Measurements from ENCODE around the gene PIGS. TPM values are rescaled to one million over a fixed set of nuclear protein-coding genes. Genes with fewer than 3 reads are reported as not detected.

Gene PIGS
- total RNA-seq, 1 donor: 26.9 TPM

DNA sequence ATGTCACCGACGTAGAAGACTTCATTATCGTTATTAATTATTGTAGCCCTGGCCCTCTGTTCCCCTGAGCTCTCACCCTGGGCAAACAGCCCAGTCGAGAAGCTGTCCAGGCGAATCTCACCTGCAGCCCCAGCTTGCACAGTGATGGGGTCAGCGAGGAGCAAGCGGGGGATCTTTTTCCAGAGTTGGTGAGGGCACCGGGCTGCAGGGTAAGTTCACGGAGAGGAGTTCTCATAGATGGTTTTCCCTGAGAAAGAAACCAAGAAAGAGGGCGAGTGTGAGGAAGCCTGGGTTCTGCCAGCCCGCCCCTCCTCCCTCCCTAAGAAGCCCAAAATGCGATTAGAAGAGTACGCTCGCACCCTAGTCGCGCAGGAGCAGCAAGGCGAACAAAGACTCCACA, 27.1 kb upstream of the PIGS start:
- TF ChIP-seq, protein P1, sequence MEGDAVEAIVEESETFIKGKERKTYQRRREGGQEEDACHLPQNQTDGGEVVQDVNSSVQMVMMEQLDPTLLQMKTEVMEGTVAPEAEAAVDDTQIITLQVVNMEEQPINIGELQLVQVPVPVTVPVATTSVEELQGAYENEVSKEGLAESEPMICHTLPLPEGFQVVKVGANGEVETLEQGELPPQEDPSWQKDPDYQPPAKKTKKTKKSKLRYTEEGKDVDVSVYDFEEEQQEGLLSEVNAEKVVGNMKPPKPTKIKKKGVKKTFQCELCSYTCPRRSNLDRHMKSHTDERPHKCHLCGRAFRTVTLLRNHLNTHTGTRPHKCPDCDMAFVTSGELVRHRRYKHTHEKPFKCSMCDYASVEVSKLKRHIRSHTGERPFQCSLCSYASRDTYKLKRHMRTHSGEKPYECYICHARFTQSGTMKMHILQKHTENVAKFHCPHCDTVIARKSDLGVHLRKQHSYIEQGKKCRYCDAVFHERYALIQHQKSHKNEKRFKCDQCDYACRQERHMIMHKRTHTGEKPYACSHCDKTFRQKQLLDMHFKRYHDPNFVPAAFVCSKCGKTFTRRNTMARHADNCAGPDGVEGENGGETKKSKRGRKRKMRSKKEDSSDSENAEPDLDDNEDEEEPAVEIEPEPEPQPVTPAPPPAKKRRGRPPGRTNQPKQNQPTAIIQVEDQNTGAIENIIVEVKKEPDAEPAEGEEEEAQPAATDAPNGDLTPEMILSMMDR (IDR thresholded peaks at IDR 0.05; ENCODE audit: insufficient read depth, low read length): no peak
- DNase-seq (ENCODE audit: low read depth): no peak
- H3K4me3 ChIP-seq (ENCODE audit: low read depth, low read length): peak overlapping the region; percentile 86

DNA sequence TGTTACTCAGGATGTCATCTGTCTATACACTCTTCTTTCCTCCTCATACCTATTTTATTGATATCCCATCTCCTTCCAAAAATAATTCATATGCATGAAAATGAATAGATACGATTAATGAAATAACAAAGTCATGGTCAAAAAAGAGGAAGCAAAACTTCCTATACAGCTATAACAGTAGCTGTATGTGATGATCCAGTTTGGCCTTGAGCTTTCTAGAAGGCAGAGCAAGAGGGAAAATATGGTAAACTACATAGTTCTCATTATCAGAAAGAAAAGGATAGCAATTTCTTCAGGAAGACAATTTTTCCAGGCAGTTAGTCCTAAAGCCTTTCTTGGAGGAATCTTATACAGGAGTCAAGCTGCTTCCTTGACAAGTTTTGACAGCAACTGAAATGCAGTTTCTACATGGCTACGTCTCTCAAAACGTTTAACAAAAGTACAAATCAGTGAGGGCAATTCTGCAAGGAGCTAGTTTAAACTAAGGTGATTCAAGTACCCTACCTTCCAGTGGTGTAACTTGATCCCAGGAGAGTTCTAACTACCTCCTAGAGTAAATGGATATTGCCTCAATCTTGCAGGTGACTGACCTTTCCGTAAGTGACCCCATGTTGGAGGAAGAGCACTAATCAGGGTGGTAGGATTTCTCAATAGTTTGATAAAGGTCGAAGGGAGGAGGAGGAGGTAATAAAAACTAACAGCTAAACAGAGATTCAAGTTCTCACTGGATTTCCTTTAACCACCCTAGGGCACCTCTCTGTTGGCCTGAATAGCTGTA, 26.5 kb upstream of the PIGS start:
- peak overlapping the region; percentile 86 for H3K4me3 ChIP-seq (ENCODE audit: low read depth, low read length)
- no peak for DNase-seq (ENCODE audit: low read depth)
- TF ChIP-seq, protein P1 (IDR thresholded peaks at IDR 0.05; ENCODE audit: insufficient read depth, low read length): no peak

DNA sequence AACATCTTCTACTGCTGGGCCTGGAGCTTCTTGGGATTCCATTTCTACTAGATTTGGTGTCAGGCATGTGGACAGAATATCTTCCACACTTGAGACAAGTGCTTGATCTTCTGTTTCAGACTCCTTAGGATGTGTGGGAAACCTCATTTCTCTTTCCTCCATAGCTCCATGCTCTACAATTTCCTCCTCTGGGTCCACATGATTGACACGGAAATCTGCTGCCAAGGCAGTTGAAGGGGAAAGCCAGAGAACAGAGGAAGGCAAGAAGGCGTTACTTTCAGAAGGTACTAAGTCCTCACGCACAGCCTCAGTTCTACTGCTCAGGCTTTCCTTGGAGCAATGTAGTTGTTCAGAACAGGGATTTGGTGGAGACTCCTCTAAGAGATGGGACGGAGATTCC, 20.9 kb upstream of the PIGS start:
- TF ChIP-seq, protein P1 (IDR thresholded peaks at IDR 0.05; ENCODE audit: insufficient read depth, low read length): no peak
- no peak for DNase-seq (ENCODE audit: low read depth)
- no peak overlapping the region for H3K4me3 ChIP-seq (ENCODE audit: low read depth, low read length)

DNA sequence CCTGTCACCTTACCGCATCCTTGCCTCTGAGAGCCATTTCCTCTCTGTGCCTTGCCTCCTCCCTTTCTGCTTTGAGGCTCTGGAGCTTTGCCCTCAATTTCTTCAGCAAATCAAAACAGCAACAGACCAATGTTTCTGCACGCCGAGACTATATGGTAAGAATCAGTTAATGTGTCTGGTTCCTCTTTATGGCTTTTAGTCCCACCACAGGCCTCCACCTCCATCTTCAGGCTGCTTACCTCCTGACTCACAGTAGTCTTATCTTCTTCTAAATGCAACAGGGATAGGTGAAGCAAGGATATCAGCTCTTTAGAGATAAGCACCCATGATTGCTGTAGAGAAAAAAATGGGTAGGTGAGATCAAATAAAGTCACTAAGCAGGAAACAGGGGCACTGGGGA, 14.5 kb upstream of the PIGS start:
- no peak overlapping the region for H3K4me3 ChIP-seq (ENCODE audit: low read depth, low read length)
- DNase-seq (ENCODE audit: low read depth): no peak
- TF ChIP-seq, protein P1 (IDR thresholded peaks at IDR 0.05; ENCODE audit: insufficient read depth, low read length): no peak

DNA sequence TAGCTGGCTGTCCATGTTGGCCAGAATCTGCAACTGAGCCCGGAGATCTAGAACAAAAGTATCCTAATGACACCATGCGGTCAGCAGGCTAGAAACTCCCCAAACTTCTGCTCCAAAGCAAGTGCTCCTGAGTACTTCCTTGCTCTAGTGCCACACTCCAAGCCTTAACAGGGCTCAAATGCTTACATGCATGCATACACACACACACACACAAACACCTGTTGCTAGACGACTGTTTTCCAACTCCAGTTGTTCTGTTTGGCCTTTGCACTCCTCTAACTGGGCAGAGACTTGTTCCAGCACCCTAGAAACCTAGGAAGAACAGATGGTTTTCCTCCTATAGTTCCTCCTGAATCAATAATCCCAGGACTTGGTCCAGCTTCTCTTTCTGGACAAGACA, 13.1 kb upstream of the PIGS start:
- DNase-seq (ENCODE audit: low read depth): no peak
- H3K4me3 ChIP-seq (ENCODE audit: low read depth, low read length): no peak overlapping the region
- TF ChIP-seq, protein P1 (IDR thresholded peaks at IDR 0.05; ENCODE audit: insufficient read depth, low read length): no peak

DNA sequence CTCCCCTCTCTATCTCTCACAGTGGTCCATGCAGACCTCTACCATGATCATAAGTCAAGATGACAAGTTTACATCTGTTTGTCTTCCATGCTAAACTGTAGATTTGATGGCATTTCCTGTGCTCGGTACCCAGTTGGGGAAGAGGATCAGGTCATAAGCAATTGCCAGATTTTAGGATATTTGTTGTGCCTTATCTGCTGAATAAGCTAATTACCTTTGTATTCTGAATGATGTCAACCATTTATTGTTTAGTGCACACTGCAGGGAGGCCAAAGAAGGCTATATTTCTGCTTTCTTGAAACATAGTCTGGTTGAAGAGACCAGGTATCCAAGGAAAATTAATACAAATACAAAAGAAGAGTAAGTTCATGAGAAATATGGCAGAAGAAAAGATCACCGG, 11.2 kb upstream of the PIGS start:
- TF ChIP-seq, protein P1 (IDR thresholded peaks at IDR 0.05; ENCODE audit: insufficient read depth, low read length): no peak
- H3K4me3 ChIP-seq (ENCODE audit: low read depth, low read length): no peak overlapping the region
- no peak for DNase-seq (ENCODE audit: low read depth)

DNA sequence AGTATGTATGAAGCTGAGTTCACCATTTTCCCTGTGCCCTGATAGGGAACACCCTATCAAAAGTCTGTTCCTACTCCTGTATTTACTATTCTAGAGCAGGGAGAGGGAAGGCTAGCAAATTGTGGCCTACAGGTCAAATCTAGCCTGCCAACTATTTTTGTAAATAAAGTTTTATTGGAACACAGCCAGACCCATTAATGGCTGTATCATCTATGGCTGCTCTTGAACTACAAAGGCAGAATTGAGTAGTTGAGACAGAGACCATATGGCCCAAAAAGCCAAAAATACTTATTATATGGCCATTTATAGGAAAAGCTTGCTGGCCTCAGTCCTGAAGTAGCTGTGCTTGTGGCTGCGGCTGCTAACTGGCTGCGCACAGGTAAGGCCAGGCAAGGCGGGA, 9.6 kb upstream of the PIGS start:
- DNase-seq (ENCODE audit: low read depth): no peak
- TF ChIP-seq, protein P1 (IDR thresholded peaks at IDR 0.05; ENCODE audit: insufficient read depth, low read length): no peak

More for the DNA sequence above, 9.6 kb upstream of the PIGS start:
- no peak overlapping the region for H3K4me3 ChIP-seq (ENCODE audit: low read depth, low read length)

Measured in fibroblast of the aortic adventitia (primary cell).